VCaP (cell line): ENCODE results near the gene CCNE1.

Source experiments
- H3K27ac ChIP-seq: fragments of 450-650 bp; 2 replicates; pipeline ENCODE4 v1.5.1; 2017
- CTCF ChIP-seq: fragments of 450-650 bp; conservative IDR thresholded peaks from 2 replicates; pipeline ENCODE4 v1.5.1; 2017; ENCODE audit warnings: mild to moderate bottlenecking, moderate library complexity

Gene CCNE1

GRCh38 chr19:29834991-29835846 lies 23.4 kb downstream of the CCNE1 start:
- no peak overlapping the region for H3K27ac ChIP-seq
- TF ChIP-seq CTCF: peak; percentile 57

- no peak overlapping the region for H3K27ac ChIP-seq
- no peak for TF ChIP-seq CTCF
Observed at GRCh38 chr19:29836409-29836825, 24.6 kb downstream of the CCNE1 start.

- TF ChIP-seq CTCF: no peak
- H3K27ac ChIP-seq: no peak overlapping the region
Observed at GRCh38 chr19:29837448-29837981, 25.7 kb downstream of the CCNE1 start.

GRCh38 chr19:29837996-29838395 lies 26.2 kb downstream of the CCNE1 start:
- no peak overlapping the region for H3K27ac ChIP-seq
- TF ChIP-seq CTCF: no peak

- TF ChIP-seq CTCF: no peak
- H3K27ac ChIP-seq: no peak overlapping the region
Observed at GRCh38 chr19:29840066-29840950, 28.5 kb downstream of the CCNE1 start.

- no peak for TF ChIP-seq CTCF
- no peak overlapping the region for H3K27ac ChIP-seq
Observed at GRCh38 chr19:29841209-29841558, 29.4 kb downstream of the CCNE1 start.
